IMR-90 (cell line): ENCODE measurements around the gene IL11RA. TPM values are rescaled to one million over a fixed set of nuclear protein-coding genes. Genes with fewer than 3 reads are reported as not detected.

Experiments
- ATAC-seq: fragments of 200-7000 bp; cut with Tn5 transposase; 2 replicates; pipeline ENCODE4 v1.9.1; 2020; ENCODE audit warnings: low read depth, mild to moderate bottlenecking, moderate library complexity
- BruUV-seq: library from RNA; stranded (reverse); fragments of 400-500 nt; replicated peaks from 2 replicates; lab custom pipeline; 2021; lab: Mats Ljungman, UMichigan
- CTCF ChIA-PET: fragments of 300-600 bp; formaldehyde crosslinking; extraction: SDS; loops from one replicate; lab custom pipeline; 2021; ENCODE audit warnings: antibody characterized with exemption; lab: Yijun Ruan, JAX
- POLR2A ChIA-PET: fragments of 300-600 bp; sonication (Branson Sonifier 250); formaldehyde crosslinking; loops from one replicate; lab custom pipeline; 2022; ENCODE audit warnings: antibody characterized with exemption; ENCODE audit not compliant: unreplicated experiment; lab: Charles Lee
- DNase-seq: peaks from one replicate; pipeline ENCODE4 v3.0.0; 2013
- H2AFZ ChIP-seq: replicated peaks from 2 replicates; pipeline ENCODE3; 2013; ENCODE audit warnings: low read length, mild to moderate bottlenecking; ENCODE audit not compliant: poor library complexity
- H2AK5ac ChIP-seq: 2 replicates; pipeline ENCODE4 v1.6.1; 2013; ENCODE audit warnings: low read depth, low read length, inconsistent platforms
- H2AK9ac ChIP-seq: replicated peaks from 2 replicates; pipeline ENCODE3; 2013; ENCODE audit warnings: mild to moderate bottlenecking, low read depth, low read length, moderate library complexity; ENCODE audit not compliant: poor library complexity
- H2BK120ac ChIP-seq: 2 replicates; pipeline ENCODE4 v1.6.1; 2013; ENCODE audit warnings: low read depth, low read length, inconsistent platforms
- H2BK15ac ChIP-seq: 3 replicates; pipeline ENCODE4 v1.6.1; 2013; ENCODE audit warnings: low read depth, low read length, inconsistent platforms
- H2BK20ac ChIP-seq: 2 replicates; pipeline ENCODE4 v1.6.1; 2013; ENCODE audit warnings: low read depth, mild to moderate bottlenecking, inconsistent platforms, low read length, moderate library complexity
- H2BK5ac ChIP-seq: 2 replicates; pipeline ENCODE4 v1.6.1; 2013; ENCODE audit warnings: mild to moderate bottlenecking, low read depth, low read length, inconsistent platforms; ENCODE audit not compliant: poor library complexity, severe bottlenecking
- H3K14ac ChIP-seq: replicated peaks from 2 replicates; pipeline ENCODE4 v1.6.1; 2013; ENCODE audit warnings: low read depth, low read length, inconsistent platforms
- H3K18ac ChIP-seq: 2 replicates; pipeline ENCODE4 v1.6.1; 2013; ENCODE audit warnings: low read depth, low read length, control low read depth
- H3K23ac ChIP-seq: 2 replicates; pipeline ENCODE4 v1.6.1; 2013; ENCODE audit warnings: low read depth, low read length, inconsistent platforms
- H3K27ac ChIP-seq: 2 replicates; pipeline ENCODE4 v1.5.1; 2013; ENCODE audit warnings: mild to moderate bottlenecking, control low read depth, low read length; ENCODE audit not compliant: insufficient read depth
- H3K27me3 ChIP-seq: 2 replicates; pipeline ENCODE4 v1.6.1; 2013; ENCODE audit warnings: low read length; ENCODE audit not compliant: control insufficient read depth, insufficient read depth
- H3K36me3 ChIP-seq: 2 replicates; pipeline ENCODE4 v1.6.1; 2013; ENCODE audit warnings: low read length, mixed read lengths; ENCODE audit not compliant: control insufficient read depth, insufficient read depth
- H3K4ac ChIP-seq: 2 replicates; pipeline ENCODE4 v1.6.1; 2013; ENCODE audit warnings: low read depth, low read length, inconsistent platforms
- H3K4me1 ChIP-seq: 2 replicates; pipeline ENCODE4 v1.6.1; 2013; ENCODE audit warnings: low read length, mixed read lengths; ENCODE audit not compliant: control insufficient read depth, insufficient read depth
- H3K4me2 ChIP-seq: 2 replicates; pipeline ENCODE4 v1.6.1; 2013; ENCODE audit warnings: low read depth, mild to moderate bottlenecking, control low read depth, low read length, moderate library complexity
- H3K4me3 ChIP-seq: 2 replicates; pipeline ENCODE4 v1.5.1; 2013; ENCODE audit warnings: low read depth, mild to moderate bottlenecking, control low read depth, low read length, moderate library complexity; ENCODE audit not compliant: insufficient read depth
- H3K56ac ChIP-seq: 2 replicates; pipeline ENCODE4 v1.6.1; 2013; ENCODE audit warnings: low read length, inconsistent platforms; ENCODE audit not compliant: insufficient read depth; ENCODE audit errors: extremely low read depth
- H3K79me1 ChIP-seq, 2 experiments: 2 replicates each; pipeline ENCODE4 v1.6.1; 2013; ENCODE audit warnings: low read length in 2 of 2, inconsistent platforms in 1 of 2, low read depth in 1 of 2
- H3K9ac ChIP-seq: 2 replicates; pipeline ENCODE4 v1.6.1; 2013; ENCODE audit warnings: low read depth, low read length, control low read depth
- H3K9me1 ChIP-seq: 2 replicates; pipeline ENCODE4 v1.6.1; 2013; ENCODE audit warnings: low read length, inconsistent platforms; ENCODE audit not compliant: insufficient read depth
- H3K9me3 ChIP-seq: 2 replicates; pipeline ENCODE4 v1.6.1; 2013; ENCODE audit warnings: low read length; ENCODE audit not compliant: control insufficient read depth, insufficient read depth
- H4K20me1 ChIP-seq: 2 replicates; pipeline ENCODE4 v1.6.1; 2013; ENCODE audit warnings: low read length, inconsistent platforms; ENCODE audit not compliant: insufficient read depth
- H4K5ac ChIP-seq: 2 replicates; pipeline ENCODE4 v1.6.1; 2013; ENCODE audit warnings: mild to moderate bottlenecking, low read depth, low read length, control low read depth
- H4K8ac ChIP-seq, 2 experiments: 2 replicates each; pipeline ENCODE4 v1.6.1; 2013; ENCODE audit warnings: low read depth in 2 of 2, low read length in 2 of 2, control low read depth in 1 of 2, inconsistent platforms in 1 of 2
- H4K91ac ChIP-seq: 2 replicates; pipeline ENCODE4 v1.6.1; 2013; ENCODE audit warnings: low read depth, low read length, inconsistent platforms; ENCODE audit not compliant: insufficient read depth
- BHLHE40 ChIP-seq: fragments of 150-350 bp; IDR thresholded peaks from 2 replicates; pipeline ENCODE4 v1.6.1; 2016; ENCODE audit warnings: mild to moderate bottlenecking, low read depth, low read length
- CEBPB ChIP-seq: IDR thresholded peaks from 2 replicates; pipeline ENCODE4 v1.6.1; 2012; ENCODE audit warnings: low read depth, low read length, improper control_type of control experiment
- CHD1 ChIP-seq: IDR thresholded peaks from 2 replicates; pipeline ENCODE4 v1.6.1; 2012; ENCODE audit warnings: low read depth, low read length, improper control_type of control experiment
- CTCF ChIP-seq: conservative IDR thresholded peaks from 2 replicates; pipeline ENCODE4 v1.5.1; 2012; ENCODE audit warnings: mild to moderate bottlenecking, low read depth, low read length, improper control_type of control experiment
- ELK1 ChIP-seq: fragments of 150-350 bp; IDR thresholded peaks from 2 replicates; pipeline ENCODE4 v1.6.1; 2016; ENCODE audit warnings: low read depth, mild to moderate bottlenecking, low read length, moderate library complexity, borderline replicate concordance
- FOS ChIP-seq: fragments of 150-350 bp; IDR thresholded peaks from 2 replicates; pipeline ENCODE4 v1.6.1; 2016; ENCODE audit warnings: low read depth, low read length
- MAFK ChIP-seq: IDR thresholded peaks from 2 replicates; pipeline ENCODE4 v1.6.1; 2012; ENCODE audit warnings: low read depth, low read length, improper control_type of control experiment
- MXI1 ChIP-seq: IDR thresholded peaks from 2 replicates; pipeline ENCODE4 v1.6.1; 2012; ENCODE audit warnings: low read depth, mild to moderate bottlenecking, low read length, moderate library complexity, borderline replicate concordance
- NFE2L2 ChIP-seq: fragments of 150-350 bp; IDR thresholded peaks from 2 replicates; pipeline ENCODE4 v1.6.1; 2016; ENCODE audit warnings: low read depth, mild to moderate bottlenecking, low read length
- POLR2A ChIP-seq: IDR thresholded peaks from 2 replicates; pipeline ENCODE4 v1.6.1; 2012; ENCODE audit warnings: mild to moderate bottlenecking, low read depth, low read length
- RAD21 ChIP-seq: IDR thresholded peaks from 2 replicates; pipeline ENCODE4 v1.6.1; 2012; ENCODE audit warnings: low read length, improper control_type of control experiment
- RFX5 ChIP-seq: IDR thresholded peaks from 2 replicates; pipeline ENCODE4 v1.8.0; 2012; ENCODE audit warnings: low read depth, mild to moderate bottlenecking, low read length, moderate library complexity
- SMC3 ChIP-seq: fragments of 150-350 bp; IDR thresholded peaks from 2 replicates; pipeline ENCODE4 v1.6.1; 2016; ENCODE audit warnings: low read depth, mild to moderate bottlenecking, antibody characterized with exemption, low read length, moderate library complexity
- whole genome bisulfite sequencing, 2 experiments: methylation state at CpG; one replicate each; pipeline versions ENCODE4 v1.1.5 to v1.1.7; 2013; ENCODE audit warnings: missing lambda C conversion rate in 2 of 2; ENCODE audit not compliant: insufficient read length in 1 of 2; ENCODE audit errors: extremely low coverage in 2 of 2; 5-methylcytosine and 5-hydroxymethylcytosine counted together
- dilution Hi-C: fragments of 300-500 bp; cut with HindIII; formaldehyde crosslinking; loops from one replicate; pipeline ENCODE4 v1.14.3; 2018; ENCODE audit warnings: low sequenced_read_pairs; ENCODE audit not compliant: unreplicated experiment
- in situ Hi-C: fragments of 300-500 bp; cut with MboI; formaldehyde crosslinking; loops from 3 replicates; pipeline ENCODE4 v1.14.3; 2019; ENCODE audit warnings: low sequenced_read_pairs, inconsistent platforms, mixed read lengths
- intact Hi-C: fragments of 100-400 bp; cut with micrococcal nuclease; formaldehyde crosslinking; loops from 2 replicates; pipeline ENCODE4 v1.10.0; 2022
- polyA plus RNA-seq, 3 experiments: library from polyadenylated mRNA; depleted of rRNA; stranded (reverse); fragments of >200 nt; gene quantifications; 2 replicates each; pipeline ENCODE4 v1.2.3, GENCODE V29; 2012; ENCODE audit warnings: low replicate concordance in 1 of 3
- total RNA-seq: library from RNA; depleted of rRNA; stranded (reverse); fragments of >200 nt; gene quantifications from 2 replicates; pipeline ENCODE4 v1.2.3, GENCODE V29; 2012
- TF ChIP-seq, protein P1 (sequence below): fragments of 150-350 bp; IDR thresholded peaks from 2 replicates; pipeline ENCODE4 v1.6.1; 2017; ENCODE audit warnings: mild to moderate bottlenecking, antibody characterized with exemption, low read length, low read depth

The IL11RA gene
- total and polyA plus RNA-seq, 2 of the 4 experiments (the other 2 are of a cell fraction), result 8.2 to 15.9 TPM

GRCh38 chr9:34627716-34628655 is 24.0 kb upstream of the IL11RA start:
- Histone ChIP-seq H3K56ac (no peak overlapping the region), H3K79me1 (no peaks in the 10 kb centered on the region), H4K8ac (no peak overlapping the region), H4K91ac (no peak overlapping the region), H3K36me3 (no peaks in the 10 kb centered on the region), H4K5ac (no peak overlapping the region), H3K4me3 (no peak overlapping the region), H3K27ac (no peak overlapping the region), H3K4me1 (0 out of 2 replicates have a peak, but pooled peaks cover 2% of the 10 kb centered on the region), H3K9ac (no peak overlapping the region), H2AK5ac (no peak overlapping the region), H4K20me1 (no peaks in the 10 kb centered on the region; the same call in 1 of the 2 replicates), H2BK15ac (no peak overlapping the region), H3K9me1 (0 out of 2 replicates have a peak, but pooled peaks cover 4% of the 10 kb centered on the region), H3K14ac (no peak overlapping the region), H3K4me2 (peak overlapping the region; percentile 63; the same call in 1 of the 2 replicates), H2AFZ (no peak overlapping the region), H3K18ac (no peak overlapping the region), H3K27me3 (peaks cover 79% of the 10 kb centered on the region), H3K23ac (no peak overlapping the region; the same call in 1 of the 2 replicates), H2BK5ac (no peak overlapping the region), H2AK9ac (no peak overlapping the region), H2BK20ac (no peak overlapping the region), H3K4ac (no peak overlapping the region), H3K9me3 (no peaks in the 10 kb centered on the region), H2BK120ac (no peak overlapping the region)
- dilution Hi-C loops (no loop called here), intact Hi-C loops (no loop called here), in situ Hi-C loops (no loop called here)
- ATAC-seq (no peak), DNase-seq (no peak)
- ChIA-PET POLR2A (interaction anchor here (0.7 kb wide), 1 partner anchor 9 kb away, joined by 3 read pairs; no protein-coding TSS in a partner anchor), CTCF (no interaction called here)
- no TSS peak for BruUV-seq
- WGBS, 2 experiments, result 36% methylated on average over 7 of the region's 20 CpGs; no CpG with 5 or more reads in 1 of the 2 experiments
- TF ChIP-seq RFX5 (no peak), MXI1 (no peak), CEBPB (no peak), BHLHE40 (no peak), NFE2L2 (no peak), MAFK (no peak), RAD21 (no peak), ELK1 (no peak), CTCF (no peak), SMC3 (no peak), FOS (no peak), CHD1 (no peak), POLR2A (no peak)
- TF ChIP-seq, protein P1, sequence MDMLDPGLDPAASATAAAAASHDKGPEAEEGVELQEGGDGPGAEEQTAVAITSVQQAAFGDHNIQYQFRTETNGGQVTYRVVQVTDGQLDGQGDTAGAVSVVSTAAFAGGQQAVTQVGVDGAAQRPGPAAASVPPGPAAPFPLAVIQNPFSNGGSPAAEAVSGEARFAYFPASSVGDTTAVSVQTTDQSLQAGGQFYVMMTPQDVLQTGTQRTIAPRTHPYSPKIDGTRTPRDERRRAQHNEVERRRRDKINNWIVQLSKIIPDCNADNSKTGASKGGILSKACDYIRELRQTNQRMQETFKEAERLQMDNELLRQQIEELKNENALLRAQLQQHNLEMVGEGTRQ, result no peak
